ENCODE data around the gene HTR3A.
"Not testable (repeated sequence)": the region's sequence is repeated elsewhere in the genome, so short reads cannot be mapped to it uniquely, and the experiment has no call there.

DNA sequence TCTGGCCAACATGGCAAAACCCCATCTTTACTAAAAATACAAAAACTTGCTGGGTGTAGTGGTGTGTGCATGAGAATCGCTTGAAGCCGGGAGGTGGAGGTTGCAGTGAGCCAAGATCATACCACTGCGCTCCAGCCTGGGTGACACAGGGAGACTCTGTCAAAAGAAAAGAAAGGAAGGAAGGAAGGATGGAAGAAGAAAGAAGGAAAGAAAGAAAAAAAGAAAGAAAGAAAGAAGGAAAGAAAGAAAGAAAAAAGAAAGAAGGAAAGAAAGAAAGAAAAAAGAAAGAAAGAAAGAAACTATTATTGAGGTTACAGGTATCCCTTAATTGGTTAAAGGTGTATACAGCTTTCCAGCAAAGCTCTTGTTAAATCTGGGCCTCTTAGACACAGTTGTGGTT is 40.7 kb upstream of the HTR3A start:
- TF ChIP-seq CTCF (IDR thresholded peaks at IDR 0.05); POLR2A (IDR thresholded peaks at IDR 0.05; ENCODE audit: low read depth): not testable (repeated sequence)

All from esophagus muscularis mucosa (tissue), 3 donors.